SHP77 (cell line): ENCODE data around the gene GYG2.
"Not testable (repeated sequence)": the region's sequence is repeated elsewhere in the genome, so short reads cannot be mapped to it uniquely, and the experiment has no call there.

Experiments used
- DNase-seq, 2 experiments: peaks; one replicate each; lab custom pipeline; 2025; lab: John Stamatoyannopoulos, UW

GYG2 gene

DNA sequence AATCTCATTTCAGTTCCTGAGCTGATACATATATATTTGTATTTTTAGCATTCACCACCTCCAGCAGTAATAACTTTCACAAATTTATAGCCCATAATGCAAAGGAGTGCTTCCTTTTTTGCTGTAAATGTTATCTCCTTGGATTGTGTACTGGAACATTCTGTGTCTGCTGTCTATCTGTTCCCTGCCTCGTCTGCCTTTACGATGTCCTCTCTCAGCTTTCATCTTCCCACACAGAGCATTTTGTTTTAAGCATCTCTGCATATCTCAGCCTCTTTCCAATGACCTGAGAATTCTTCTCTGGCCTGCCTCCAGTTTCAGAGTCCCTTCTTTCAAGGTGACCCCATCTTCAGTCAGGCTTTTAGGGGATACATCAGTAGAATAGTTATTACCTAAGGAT is 43.1 kb downstream of the GYG2 start:
- no peak for DNase-seq

GRCh38 chrX:2872671-2873277 is 44.0 kb downstream of the GYG2 start:
- no peak for DNase-seq

DNA sequence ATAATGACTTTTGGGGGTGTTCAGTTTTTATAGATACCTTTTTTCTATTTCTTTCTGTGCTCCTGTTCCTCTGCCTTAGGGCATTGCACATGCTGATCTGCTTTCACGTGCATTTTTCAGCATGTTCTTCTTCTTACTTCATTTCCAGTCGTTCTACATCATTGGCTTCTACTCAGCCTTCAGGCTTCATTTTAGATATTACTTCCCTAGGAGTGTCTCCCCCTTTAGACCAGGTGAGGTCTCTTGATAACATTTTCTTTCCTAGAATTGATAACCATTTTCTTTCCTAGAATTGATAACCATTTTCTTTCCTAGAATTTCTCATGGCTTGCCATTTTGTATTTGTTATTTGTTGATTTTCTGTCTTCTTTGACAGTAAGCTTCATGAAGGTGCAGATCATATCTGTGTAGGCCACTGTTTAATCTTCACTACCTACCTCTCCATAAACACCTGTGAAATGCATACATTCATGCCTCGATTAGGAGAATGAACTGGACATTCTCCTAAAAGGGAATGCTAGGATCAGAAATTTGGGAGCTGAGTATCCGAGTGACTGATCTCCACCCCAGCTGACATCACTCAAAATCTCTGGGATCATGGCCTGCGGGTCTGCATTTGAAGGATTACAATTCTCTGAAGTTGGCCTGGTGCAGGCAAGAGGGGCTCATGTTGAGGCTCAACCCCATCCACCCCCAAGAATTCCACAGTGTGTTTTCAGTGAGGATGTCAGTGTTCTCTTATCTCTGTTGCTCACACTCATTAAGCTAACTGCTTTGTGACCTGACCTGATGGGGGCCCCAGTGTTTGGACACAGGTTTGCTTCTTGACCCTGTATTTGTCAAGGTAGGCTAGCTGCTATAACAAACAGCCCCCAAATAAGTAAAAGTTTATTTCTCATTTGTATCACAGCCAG is 45.7 kb downstream of the GYG2 start:
- no peak for DNase-seq

DNA sequence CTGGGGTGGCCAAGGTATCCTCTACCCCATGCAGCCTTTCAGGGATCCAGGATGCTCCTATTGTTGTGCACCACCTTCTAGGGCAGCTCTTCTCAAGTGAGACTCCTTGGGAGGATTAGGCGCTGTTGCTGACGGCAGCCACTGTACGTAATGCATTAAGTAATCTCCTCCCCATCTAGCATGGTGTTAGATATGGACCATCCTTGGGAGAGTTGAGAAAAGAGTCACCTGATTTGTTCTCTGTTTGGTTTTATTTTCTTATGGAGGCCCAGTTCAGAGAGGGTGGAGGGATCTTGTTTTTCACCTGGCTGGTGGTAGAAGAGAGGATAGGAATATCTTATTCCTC is 46.4 kb downstream of the GYG2 start:
- DNase-seq, result no peak

- DNase-seq, result no peak
Measured at GRCh38 chrX:2875798-2876399, 47.2 kb downstream of the GYG2 start.

DNA sequence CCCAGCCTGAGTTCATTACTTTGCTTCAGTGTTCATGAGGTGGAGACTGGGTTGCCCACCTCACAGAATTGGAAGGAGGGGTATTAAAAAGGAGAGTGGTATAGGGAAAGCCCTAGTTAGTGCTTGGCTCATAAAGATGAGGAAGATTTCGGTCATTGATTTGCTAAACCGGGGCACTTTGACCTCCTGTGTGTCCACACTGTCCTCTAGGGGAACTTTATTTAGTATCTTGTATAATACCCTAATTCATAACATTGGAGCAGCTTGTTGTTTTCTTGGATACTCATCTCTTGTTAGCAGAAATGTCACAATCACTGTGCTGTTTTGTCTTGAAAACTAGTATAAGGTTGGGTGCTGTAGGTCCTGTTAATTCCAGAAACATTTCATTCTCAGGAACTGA is 49.8 kb downstream of the GYG2 start:
- DNase-seq, result no peak

GRCh38 chrX:2879670-2880069 is 50.9 kb downstream of the GYG2 start:
- DNase-seq, result no peak

DNA sequence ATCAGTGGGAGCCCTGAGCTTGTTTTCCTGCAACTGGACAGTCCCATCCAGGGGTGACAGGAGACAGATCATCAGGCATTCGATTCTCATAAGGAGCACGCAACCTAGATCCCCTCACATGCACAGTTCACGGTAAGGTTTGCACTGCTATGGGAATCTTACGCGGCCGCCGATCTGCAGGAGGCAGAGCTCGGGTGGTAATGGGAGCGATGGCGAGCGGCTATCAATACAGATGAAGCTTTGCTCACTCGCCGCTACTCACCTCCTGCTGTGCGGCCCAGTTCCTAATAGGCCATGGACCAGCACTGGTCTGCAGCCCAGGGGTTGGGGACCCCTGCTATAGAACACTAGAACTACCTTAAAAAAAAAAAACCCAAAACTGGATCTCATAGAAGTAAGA is 55.0 kb downstream of the GYG2 start:
- DNase-seq, result no peak

DNA sequence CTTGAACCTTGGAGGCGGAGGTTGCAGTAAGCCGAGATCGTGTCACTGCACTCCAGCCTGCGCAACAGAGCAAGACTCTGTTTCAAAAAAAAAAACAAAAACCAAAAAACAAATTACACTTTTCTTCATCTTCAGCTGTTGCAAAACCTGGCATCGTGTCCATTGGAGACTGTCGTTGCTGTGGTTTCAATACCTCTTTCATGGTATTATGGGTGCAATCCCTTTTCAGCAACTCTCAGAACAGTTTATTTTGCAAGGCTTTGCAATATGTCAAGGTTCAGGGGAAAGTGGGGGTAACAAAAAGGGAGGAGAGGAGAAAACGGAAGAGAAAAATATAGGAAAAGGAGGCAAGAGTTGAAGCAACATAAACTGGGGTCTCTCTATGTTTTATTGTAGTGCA is 59.6 kb downstream of the GYG2 start:
- DNase-seq, result no peak

- DNase-seq, result no peak
Measured at GRCh38 chrX:2889045-2889605, 60.4 kb downstream of the GYG2 start.

DNA sequence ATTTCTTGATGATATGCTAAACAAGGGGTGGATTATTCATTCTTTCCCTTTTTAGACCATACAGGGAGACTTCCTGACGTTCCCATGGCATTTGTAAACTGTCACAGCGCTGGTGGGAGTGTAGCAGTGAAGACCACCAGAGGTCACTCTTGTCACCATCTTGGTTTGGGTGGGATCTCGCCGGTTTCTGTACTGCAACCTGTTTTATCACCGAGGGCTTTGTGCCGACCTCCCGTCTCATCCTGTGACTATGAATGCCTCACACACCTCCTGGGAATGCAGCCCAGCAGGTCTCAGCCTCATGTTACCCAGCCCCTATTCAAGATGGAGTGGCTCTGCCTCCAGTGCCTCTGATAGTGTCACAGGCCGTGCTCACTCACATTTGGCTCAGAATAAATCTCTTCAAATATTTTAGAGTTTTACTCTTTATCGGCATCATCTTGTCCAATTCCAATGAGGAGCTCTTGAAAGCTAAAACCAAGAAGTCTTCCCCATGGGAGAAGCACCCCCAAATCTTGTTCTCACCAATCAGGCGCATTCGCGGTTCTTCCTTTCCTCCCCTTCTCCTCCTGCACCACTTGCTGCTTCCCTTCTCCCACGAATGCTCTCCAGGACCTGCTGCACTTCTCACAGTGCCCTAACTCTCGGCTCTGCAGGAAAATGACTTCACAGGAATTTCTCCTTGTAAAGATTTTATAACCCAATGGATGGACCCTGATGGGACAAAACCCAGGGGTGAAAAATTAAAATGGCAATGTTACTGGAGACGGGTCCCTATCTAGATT is 61.2 kb downstream of the GYG2 start:
- not testable (repeated sequence) for DNase-seq

DNA sequence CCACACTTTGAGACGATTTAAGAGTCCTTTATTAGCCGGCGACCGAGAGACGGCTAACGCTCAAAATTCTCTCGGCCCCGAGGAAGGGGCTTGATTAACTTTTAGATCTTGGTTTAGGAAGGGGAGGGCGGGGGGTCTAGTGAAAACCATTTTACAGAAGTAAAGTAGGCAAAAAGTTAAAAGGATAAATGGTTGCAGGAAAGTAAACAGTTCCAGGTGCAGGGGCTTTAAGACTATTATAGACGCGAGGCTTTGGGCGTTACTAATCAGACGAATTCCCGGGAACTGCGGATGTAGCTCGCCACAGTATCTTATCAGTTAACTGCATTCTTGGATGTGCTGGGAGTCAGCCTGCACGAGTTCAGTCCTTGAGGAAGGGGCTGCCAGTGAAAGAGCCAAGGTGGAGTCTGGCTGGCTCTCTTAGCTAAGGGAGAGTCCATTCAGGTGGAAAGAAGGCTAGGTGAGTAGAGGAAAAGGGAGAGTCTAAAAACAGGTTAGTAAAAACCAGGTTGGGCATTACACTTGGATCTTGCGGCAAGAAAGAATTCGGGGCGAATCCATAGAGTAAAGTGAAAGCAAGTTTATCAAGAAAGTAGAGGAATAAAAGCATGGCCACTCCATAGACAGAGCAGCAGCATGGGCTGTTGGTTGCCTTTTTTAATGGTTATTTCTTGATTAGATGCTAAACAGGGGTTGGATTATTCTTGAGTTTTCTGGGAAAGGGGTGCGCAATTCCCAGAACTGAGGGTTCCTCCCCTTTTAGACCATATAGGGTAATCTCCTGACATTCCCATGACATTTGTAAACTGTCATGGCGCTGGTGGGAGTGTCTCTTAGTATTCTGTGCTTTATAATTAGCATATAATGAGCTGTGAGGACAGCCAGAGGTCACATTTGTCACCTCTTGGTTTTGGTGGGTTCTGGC is 62.1 kb downstream of the GYG2 start:
- DNase-seq, result not testable (repeated sequence)

DNA sequence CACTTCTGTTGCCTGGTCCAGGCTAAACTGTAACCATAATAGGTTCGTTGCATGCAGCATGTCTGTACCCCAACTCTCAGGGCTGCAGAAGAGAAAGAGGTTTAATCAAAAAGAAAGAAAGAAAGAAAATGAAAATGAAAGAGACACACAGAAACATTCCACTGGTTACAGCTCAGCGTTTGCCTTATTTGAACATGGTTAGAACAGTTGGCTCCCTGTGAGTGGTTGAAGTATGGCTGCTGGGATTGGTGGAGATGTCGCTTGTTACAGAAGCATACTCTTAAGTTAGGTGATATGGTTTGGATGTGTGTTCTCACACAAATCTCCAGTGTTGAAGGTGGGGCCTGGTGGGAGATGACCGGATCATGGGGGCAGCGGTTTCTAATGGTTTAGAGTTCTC is 64.1 kb downstream of the GYG2 start:
- no peak for DNase-seq

GRCh38 chrX:2894885-2895292 is 66.2 kb downstream of the GYG2 start:
- no peak for DNase-seq

DNA sequence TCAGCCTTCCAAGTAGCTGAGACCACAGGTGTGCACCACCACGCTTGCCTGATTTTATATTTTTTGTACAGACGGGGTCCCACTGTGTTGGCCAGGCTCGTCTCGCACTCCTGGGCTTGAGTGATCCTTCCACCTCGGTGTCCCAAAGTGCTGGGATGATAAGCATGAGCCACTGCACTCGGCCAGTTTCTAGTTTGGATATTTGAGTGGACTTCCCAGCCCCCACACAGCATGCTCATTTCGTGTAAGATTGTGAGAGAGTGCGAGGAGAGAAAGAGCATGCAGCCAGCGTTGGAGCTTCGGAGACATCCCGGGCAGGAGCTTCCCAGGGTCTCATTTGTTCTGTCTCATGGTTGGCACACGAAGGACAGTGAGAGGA is 68.6 kb downstream of the GYG2 start:
- DNase-seq, result no peak

GRCh38 chrX:2897690-2898623 is 69.2 kb downstream of the GYG2 start:
- DNase-seq, result not testable (repeated sequence)

- no peak for DNase-seq
Measured at GRCh38 chrX:2898846-2899512, 70.2 kb downstream of the GYG2 start.

DNA sequence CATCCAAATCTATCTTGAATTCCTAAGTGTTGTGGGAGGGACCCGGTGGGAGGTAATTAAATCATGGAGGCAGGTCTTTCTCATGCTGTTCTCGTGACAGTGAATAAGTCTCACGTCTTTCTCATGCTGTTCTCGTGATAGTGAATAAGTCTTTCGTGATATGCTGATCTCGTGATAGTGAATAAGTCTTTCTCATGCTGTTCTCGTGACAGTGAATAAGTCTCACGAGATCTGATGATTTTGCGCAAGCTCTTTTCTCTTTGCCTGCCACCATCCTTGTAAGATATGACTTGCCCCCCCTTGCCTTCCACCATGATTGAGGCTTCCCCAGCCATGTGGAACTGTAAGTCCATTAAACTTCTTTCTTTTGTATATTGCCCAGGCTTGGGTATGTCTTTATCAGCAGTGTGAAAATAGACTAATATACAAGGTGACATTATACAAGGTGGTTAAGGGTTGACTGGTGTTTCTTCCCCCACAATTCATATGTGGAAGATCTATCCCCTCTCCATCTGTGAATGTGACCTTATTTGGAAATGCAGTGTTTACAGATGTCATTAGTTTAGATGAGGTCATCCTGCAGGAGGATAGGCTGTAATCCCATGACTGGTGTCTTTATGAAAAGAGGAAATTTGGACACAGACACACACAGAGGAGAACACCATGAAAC is 72.8 kb downstream of the GYG2 start:
- DNase-seq, result no peak

- DNase-seq, result no peak
Measured at GRCh38 chrX:2902841-2903240, 74.1 kb downstream of the GYG2 start.
